ENCODE results near the gene VENTX.

Gene VENTX

DNA sequence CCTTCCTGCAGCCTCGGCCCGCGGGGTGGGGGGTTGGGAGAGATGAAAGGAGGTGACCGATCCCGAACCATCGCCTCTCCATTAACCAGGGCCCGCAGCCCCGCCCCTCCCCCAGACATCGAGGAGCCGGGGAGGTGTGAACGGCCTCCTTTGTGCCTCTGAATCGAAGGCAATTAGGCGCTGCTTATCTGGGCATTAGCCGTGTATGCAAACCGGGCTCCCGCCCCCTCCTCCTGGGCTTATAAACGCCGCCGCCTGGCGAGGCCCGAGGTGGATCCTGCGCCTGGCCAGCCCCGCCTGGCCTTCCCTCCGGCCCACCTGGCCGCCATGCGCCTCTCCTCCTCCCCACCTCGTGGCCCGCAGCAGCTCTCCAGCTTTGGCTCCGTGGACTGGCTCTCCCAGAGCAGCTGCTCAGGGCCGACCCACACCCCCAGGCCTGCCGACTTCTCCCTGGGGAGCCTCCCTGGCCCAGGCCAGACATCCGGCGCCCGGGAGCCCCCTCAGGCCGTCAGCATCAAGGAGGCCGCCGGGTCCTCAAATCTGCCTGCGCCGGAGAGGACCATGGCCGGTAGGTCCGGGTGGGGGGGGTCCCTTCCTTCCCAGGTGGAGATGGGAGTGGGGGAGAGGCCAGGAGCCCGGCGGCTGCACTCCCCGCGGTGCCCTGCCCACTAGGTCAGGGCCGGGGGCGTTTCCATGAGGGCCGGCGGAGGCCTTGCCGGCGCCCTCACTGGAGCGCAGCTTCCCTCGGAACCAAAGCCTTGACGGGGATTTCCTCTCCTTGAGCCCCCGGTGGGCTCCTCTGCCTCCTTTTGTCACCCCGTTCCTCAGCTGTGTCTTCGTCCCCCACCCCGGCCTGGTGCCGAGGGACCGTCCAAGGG is at the start of gene VENTX:
Gene VENTX (plus strand): TSS at position 268 of the 878 bp plus-strand sequence. CDS start 60 bp downstream, at position 328.
- DNase-seq (ENCODE audit: low read depth in 3 of 3) = no peak

- no peak for DNase-seq (ENCODE audit: low read depth in 3 of 3)
Measured at GRCh38 chr10:133187906-133188681, 49.6 kb upstream of the VENTX start.

- DNase-seq (ENCODE audit: low read depth in 3 of 3) = no peak
Measured at GRCh38 chr10:133189256-133189655, 48.4 kb upstream of the VENTX start.

- DNase-seq (ENCODE audit: low read depth in 3 of 3) = no peak
Measured at GRCh38 chr10:133189726-133190125, 47.9 kb upstream of the VENTX start.

GRCh38 chr10:133190225-133190624 is 47.4 kb upstream of the VENTX start:
- no peak for DNase-seq (ENCODE audit: low read depth in 3 of 3)

GRCh38 chr10:133191651-133192050 is 46.0 kb upstream of the VENTX start:
- DNase-seq (ENCODE audit: low read depth in 3 of 3) = no peak

DNA sequence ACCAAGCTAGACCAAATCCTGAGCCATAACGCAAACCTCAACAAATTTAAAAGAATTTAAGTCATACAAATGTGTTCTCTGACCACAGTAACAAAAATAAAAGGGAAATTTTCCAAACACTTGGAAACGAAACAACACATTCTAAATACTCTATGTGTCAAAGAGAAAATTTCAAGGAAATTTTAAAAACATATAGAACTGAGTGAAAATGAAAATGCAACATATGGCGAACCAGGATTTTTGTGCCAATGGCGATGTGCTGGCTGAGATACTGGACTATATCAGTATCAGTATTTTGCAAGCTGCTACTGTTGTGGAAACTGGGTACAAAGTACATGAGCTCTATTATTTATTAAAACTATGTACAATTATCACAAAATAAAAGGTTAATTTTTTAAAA is 43.5 kb upstream of the VENTX start:
- no peak for DNase-seq (ENCODE audit: low read depth in 3 of 3)

- DNase-seq (ENCODE audit: low read depth in 3 of 3) = no peak
Measured at GRCh38 chr10:133195096-133195495, 42.6 kb upstream of the VENTX start.

DNA sequence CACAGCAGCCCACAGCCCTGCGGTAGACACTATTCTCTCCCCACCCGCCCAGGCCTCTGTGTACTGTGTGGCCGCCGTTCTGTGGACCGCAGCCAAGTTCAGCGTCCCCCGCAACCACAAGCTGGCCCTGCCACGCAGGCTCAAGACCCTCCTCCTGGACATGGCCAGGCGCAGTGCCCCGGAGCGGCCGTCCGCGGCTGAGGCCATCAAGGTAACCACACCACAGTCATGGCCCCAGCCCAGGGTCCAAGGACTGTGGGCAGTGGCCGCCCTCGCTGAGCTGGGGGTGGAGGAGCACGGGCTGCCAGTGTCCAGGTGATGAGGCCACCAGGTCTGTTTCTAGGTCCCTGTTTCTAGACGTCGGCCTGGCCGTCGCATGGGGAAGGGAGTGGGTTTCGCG is 42.0 kb upstream of the VENTX start:
- DNase-seq (ENCODE audit: low read depth in 3 of 3) = no peak

- DNase-seq (ENCODE audit: low read depth in 3 of 3) = no peak
Measured at GRCh38 chr10:133196221-133196915, 41.3 kb upstream of the VENTX start.

DNA sequence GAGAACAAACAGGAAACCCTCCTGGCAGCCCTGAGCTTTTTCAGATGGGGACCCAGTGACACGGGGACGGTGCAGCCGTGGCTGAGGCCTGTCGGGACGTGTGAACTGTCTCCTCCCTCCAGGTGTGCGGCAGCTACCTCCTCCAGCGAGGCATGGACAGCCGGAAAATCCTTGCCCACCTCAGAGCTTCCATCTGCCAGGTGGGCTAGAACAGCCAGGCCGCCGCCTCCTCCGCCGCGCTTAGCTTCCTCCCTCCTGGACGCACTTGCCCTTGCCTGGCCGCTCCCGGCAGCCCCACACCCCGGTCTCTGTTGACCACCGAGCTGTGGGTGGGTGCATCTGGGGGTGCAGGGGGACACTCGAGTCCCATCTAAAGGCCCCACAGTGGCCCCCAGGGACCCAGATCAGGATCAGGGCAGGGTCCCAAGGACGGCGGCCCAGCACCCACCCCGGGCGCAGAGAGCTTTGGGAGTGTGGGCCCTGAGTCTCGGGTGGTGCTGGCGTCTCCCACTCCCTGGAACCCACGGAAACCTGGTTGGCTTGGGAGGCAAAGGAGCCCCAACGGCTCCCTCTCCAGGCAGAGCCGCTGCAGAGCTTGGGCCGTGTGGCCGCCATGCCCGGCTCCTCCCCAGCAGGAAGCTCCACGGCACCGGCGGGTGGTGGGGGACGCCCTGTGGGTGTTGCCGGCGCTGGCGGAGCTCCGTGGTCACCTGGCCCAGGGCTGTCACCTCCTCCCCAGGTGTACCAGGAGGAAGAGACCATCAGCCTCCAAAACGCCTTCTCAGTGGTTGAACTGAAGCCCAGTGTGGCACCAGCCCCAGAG is 40.5 kb upstream of the VENTX start:
- no peak for DNase-seq (ENCODE audit: low read depth in 3 of 3)

- DNase-seq (ENCODE audit: low read depth in 3 of 3) = no peak
Measured at GRCh38 chr10:133197786-133198185, 39.9 kb upstream of the VENTX start.

DNA sequence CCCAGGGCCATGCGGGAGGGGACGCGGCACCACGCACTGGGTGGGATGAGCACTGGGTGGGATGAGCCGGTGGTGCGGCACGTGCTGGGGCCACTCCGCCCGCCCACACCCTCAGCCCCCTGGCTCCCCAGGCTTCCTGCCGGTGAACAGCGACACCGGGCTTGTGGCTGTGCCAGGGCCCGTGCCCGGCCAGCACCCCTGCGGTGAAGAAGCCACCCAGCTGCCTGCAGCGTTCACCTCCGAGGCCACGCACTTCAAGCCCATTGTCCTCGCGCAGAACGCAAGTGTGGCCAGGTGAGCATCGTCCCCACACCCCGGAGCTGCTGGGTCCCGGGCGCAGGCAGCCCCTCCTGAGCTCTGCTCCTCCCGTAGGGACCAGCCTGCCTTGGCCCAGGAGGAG is 39.4 kb upstream of the VENTX start:
- DNase-seq (ENCODE audit: low read depth in 3 of 3) = no peak

- DNase-seq (ENCODE audit: low read depth in 3 of 3) = no peak
Measured at GRCh38 chr10:133198621-133199487, 38.8 kb upstream of the VENTX start.

DNA sequence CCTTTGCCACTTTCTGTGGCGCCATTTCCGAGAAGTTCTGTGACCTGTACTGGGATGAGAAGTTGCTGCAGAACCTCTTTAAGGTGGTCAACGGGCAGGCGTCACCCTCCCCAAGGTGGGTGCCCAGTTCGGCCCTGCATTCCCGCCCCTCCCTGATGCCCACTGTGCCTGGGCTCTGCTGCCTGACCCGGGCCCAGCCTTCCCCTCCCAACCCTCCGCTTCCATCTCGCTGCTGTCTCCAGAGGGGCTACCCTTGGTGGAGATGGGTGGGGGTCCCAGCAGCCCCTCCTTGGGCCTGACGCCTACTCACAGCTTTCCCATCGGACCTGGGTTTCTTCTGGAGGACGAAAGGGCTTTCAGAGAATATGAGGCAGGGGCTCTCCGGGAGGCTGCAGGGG is 38.2 kb upstream of the VENTX start:
- no peak for DNase-seq (ENCODE audit: low read depth in 3 of 3)

- no peak for DNase-seq (ENCODE audit: low read depth in 3 of 3)
Measured at GRCh38 chr10:133199992-133200611, 37.6 kb upstream of the VENTX start.

GRCh38 chr10:133200621-133201031 is 37.0 kb upstream of the VENTX start:
- DNase-seq (ENCODE audit: low read depth in 3 of 3) = no peak

GRCh38 chr10:133201151-133201947 is 36.3 kb upstream of the VENTX start:
- no peak for DNase-seq (ENCODE audit: low read depth in 3 of 3)

All from stimulated activated CD4-positive, alpha-beta T cell treated with anti-CD3 and anti-CD28 coated beads, TNF-alpha, amount 100 ng/mL, for 24 hours (primary cell).